ENCODE measurements around the gene CZIB.

DNA sequence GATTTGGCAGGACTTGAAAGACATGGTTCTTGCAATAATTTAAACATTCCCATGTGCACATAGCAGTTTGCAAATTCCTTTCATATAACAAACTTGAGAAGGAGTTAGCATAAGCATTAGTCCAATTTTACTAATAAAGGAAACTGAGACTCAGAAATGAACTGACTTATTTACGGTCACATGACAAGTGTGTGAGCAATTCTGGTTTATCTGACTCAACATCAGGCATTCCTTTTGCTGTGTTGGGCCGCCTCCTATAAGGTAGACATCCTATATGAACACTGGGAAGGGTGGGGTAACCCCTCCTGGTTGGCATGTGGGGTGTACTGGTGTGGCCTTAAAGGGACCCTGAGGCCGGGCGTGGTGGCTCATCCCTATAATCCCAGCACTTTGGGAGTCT is 32.3 kb downstream of the CZIB start:
- no peak for TF ChIP-seq EP300 (IDR thresholded peaks at IDR 0.05)
- TF ChIP-seq, protein P1, sequence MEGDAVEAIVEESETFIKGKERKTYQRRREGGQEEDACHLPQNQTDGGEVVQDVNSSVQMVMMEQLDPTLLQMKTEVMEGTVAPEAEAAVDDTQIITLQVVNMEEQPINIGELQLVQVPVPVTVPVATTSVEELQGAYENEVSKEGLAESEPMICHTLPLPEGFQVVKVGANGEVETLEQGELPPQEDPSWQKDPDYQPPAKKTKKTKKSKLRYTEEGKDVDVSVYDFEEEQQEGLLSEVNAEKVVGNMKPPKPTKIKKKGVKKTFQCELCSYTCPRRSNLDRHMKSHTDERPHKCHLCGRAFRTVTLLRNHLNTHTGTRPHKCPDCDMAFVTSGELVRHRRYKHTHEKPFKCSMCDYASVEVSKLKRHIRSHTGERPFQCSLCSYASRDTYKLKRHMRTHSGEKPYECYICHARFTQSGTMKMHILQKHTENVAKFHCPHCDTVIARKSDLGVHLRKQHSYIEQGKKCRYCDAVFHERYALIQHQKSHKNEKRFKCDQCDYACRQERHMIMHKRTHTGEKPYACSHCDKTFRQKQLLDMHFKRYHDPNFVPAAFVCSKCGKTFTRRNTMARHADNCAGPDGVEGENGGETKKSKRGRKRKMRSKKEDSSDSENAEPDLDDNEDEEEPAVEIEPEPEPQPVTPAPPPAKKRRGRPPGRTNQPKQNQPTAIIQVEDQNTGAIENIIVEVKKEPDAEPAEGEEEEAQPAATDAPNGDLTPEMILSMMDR (IDR thresholded peaks at IDR 0.05), result no peak
- TF ChIP-seq POLR2A (IDR thresholded peaks at IDR 0.05), result no peak
- TF ChIP-seq POLR2AphosphoS5 (IDR thresholded peaks at IDR 0.05), result no peak

Measured in suprapubic skin (tissue), 4 donors.